Gastroesophageal sphincter (tissue), 3 donors: ENCODE data around the gene NKX2-1.

Experiments used
- CTCF ChIP-seq, 4 experiments: fragments of 200-600 bp in 2 of 4; fragments of 450-650 bp in 2 of 4; sonication (generic) in 1 of 4; IDR thresholded peaks; one replicate each; pipeline ENCODE4 v1.5.1; 2017 to 2019; ENCODE audit warnings: antibody characterized with exemption in 4 of 4, mild to moderate bottlenecking in 2 of 4, moderate library complexity in 2 of 4
- POLR2A ChIP-seq, 2 donors: fragments of 450-650 bp; IDR thresholded peaks; one replicate each; pipeline ENCODE4 v1.6.1; 2017; ENCODE audit warnings: antibody characterized with exemption in 2 of 2, mild to moderate bottlenecking in 2 of 2, moderate library complexity in 1 of 2
- POLR2AphosphoS5 ChIP-seq: sonication (generic); formaldehyde crosslinking; IDR thresholded peaks from one replicate; pipeline ENCODE4 v1.6.1; 2017; ENCODE audit warnings: antibody characterized with exemption

DNA sequence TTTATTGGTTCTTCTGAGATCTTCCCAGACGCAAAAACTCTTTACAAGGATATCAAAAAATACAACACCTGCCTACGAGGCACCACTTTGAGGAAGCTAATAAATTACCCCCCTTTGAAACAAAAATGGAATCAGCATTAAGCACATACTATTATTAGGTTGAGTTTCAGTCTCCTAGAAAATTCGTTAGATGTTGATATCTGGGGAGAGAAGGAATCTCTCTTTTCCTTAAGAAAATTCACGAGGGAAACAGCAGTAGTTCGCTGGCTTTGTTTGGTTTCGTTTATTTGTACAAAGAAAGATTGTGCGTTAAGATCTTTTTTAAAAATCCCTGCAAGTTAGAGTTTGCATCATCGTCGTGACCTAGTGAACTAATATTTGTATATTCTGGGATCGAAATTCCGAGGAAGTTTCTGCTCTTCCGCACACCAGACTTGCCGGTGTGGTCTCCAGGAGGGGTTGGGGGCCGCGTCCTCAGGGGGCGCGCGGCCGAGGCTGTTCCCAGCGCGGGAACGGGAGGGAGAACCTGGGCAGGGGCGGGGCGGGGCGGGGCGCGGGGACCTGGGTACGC is 12.1 kb downstream of the NKX2-1 start:
- TF ChIP-seq CTCF (IDR thresholded peaks at IDR 0.05) (no peak), POLR2A (IDR thresholded peaks at IDR 0.05) (no peak), POLR2AphosphoS5 (no peak)
